GM12865 (cell line): Measurements from ENCODE around the gene LRRC27.

ENCODE experiments used
- DNase-seq: peaks from one replicate; pipeline ENCODE4 v3.0.0; 2010; ENCODE audit warnings: low read depth
- H3K4me3 ChIP-seq: 2 replicates; pipeline ENCODE4 v1.5.1; 2011; ENCODE audit warnings: mild to moderate bottlenecking, low read depth, low read length, control low read depth
- CTCF ChIP-seq: IDR thresholded peaks from 2 replicates; pipeline ENCODE4 v1.5.1; 2011; ENCODE audit warnings: low read length, control low read depth, low read depth, inconsistent platforms; ENCODE audit not compliant: insufficient read depth; ENCODE audit errors: missing control alignments

LRRC27 gene

GRCh38 chr10:132408823-132409666, 77.1 kb downstream of the LRRC27 start:
- H3K4me3 ChIP-seq = no peak overlapping the region
- DNase-seq = no peak

GRCh38 chr10:132409667-132410028, 77.7 kb downstream of the LRRC27 start:
- no peak for TF ChIP-seq CTCF
- DNase-seq = no peak
- no peak overlapping the region for H3K4me3 ChIP-seq

More at GRCh38 chr10:132408823-132409666, 77.1 kb downstream of the LRRC27 start:
- no peak for TF ChIP-seq CTCF

GRCh38 chr10:132410056-132410778, 78.2 kb downstream of the LRRC27 start:
- no peak for DNase-seq
- no peak for TF ChIP-seq CTCF
- H3K4me3 ChIP-seq = no peak overlapping the region

GRCh38 chr10:132410779-132411532, 79.0 kb downstream of the LRRC27 start:
- no peak for TF ChIP-seq CTCF
- DNase-seq = no peak
- no peak overlapping the region for H3K4me3 ChIP-seq

GRCh38 chr10:132411561-132412253, 79.7 kb downstream of the LRRC27 start:
- TF ChIP-seq CTCF = no peak
- no peak overlapping the region for H3K4me3 ChIP-seq
- no peak for DNase-seq
